ENCODE results near the gene CHP1. TPM values are rescaled to one million over a fixed set of nuclear protein-coding genes. Genes with fewer than 3 reads are reported as not detected.
"Not testable (repeated sequence)": the region's sequence is repeated elsewhere in the genome, so short reads cannot be mapped to it uniquely, and the experiment has no call there.

The CHP1 gene
- total and polyA plus RNA-seq, 12 donors, result 22.5 to 133 (median 113) TPM

- Histone ChIP-seq H3K4me3 (no peak overlapping the region), H3K27ac (peak overlapping the region in 2 of 10 donors; percentile 2 to 3), H3K9me3 (no peaks in the 10 kb centered on the region), H3K27me3 (no peaks in the 10 kb centered on the region), H3K4me1 (peaks cover 0 to 26% (median 19%) of the 10 kb centered on the region in 9 donors), H3K36me3 (peaks cover 0 to 90% (median 0%) of the 10 kb centered on the region in 9 donors)
- no peak for ATAC-seq
- WGBS, 2 donors, result 96 to 98% methylated on average over 3 of the region's 3 CpGs
- intact Hi-C loops (cut with DNase I), result no loop called here
- no peak for DNase-seq
- TF ChIP-seq, protein P1, sequence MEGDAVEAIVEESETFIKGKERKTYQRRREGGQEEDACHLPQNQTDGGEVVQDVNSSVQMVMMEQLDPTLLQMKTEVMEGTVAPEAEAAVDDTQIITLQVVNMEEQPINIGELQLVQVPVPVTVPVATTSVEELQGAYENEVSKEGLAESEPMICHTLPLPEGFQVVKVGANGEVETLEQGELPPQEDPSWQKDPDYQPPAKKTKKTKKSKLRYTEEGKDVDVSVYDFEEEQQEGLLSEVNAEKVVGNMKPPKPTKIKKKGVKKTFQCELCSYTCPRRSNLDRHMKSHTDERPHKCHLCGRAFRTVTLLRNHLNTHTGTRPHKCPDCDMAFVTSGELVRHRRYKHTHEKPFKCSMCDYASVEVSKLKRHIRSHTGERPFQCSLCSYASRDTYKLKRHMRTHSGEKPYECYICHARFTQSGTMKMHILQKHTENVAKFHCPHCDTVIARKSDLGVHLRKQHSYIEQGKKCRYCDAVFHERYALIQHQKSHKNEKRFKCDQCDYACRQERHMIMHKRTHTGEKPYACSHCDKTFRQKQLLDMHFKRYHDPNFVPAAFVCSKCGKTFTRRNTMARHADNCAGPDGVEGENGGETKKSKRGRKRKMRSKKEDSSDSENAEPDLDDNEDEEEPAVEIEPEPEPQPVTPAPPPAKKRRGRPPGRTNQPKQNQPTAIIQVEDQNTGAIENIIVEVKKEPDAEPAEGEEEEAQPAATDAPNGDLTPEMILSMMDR (IDR thresholded peaks at IDR 0.05), result no peak
Measured at GRCh38 chr15:41256103-41256502, 25.0 kb downstream of the CHP1 start.

DNA sequence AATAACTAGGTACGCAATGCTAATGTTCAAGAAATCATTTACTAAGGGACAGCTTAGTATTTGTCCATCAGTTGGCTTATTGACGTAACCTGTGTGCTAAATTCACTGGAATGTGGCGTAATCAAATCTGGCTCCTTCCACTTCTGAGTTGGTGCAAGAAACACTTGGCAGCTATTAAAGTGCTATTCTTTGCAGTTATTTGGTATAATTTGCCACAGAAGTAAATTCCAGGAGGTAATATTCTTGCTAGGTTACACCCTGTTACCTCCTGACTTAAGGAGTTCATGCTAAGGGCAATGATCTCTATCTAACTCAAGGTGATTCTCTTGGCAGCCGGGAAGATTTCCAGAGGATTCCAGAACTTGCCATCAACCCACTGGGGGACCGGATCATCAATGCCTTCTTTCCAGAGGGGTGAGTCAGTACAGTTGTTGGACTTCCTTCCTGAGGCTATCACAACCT lies 25.5 kb downstream of the CHP1 start:
- H3K36me3 ChIP-seq, result peaks cover 0 to 86% (median 0%) of the 10 kb centered on the region in 9 donors

GRCh38 chr15:41258750-41259471 lies 27.8 kb downstream of the CHP1 start:
- DNase-seq (no peak), ATAC-seq (peak in 7 of 8 donors; percentile 50 to 80 (median 74))
- 25 to 32% methylated on average over 3 of the region's 3 CpGs for WGBS, 2 donors
- Histone ChIP-seq H3K36me3 (peaks cover 0 to 82% (median 6%) of the 10 kb centered on the region in 9 donors), H3K9me3 (no peaks in the 10 kb centered on the region), H3K4me3 (no peak overlapping the region), H3K27ac (peak overlapping the region in 9 of 10 donors; percentile 11 to 76 (median 45)), H3K4me1 (peaks cover 0 to 34% (median 24%) of the 10 kb centered on the region in 9 donors), H3K27me3 (no peaks in the 10 kb centered on the region)
- intact Hi-C loops (cut with DNase I), result no loop called here
- TF ChIP-seq, protein P1 (IDR thresholded peaks at IDR 0.05), result no peak

More for the DNA sequence above, 25.5 kb downstream of the CHP1 start:
- 75% methylated on average over 5 of the region's 5 CpGs for WGBS, 2 donors
- H3K27ac ChIP-seq, result peak overlapping the region in 2 of 10 donors; percentile 2 to 3
- H3K9me3 ChIP-seq, result no peaks in the 10 kb centered on the region
- intact Hi-C loops (cut with DNase I), result no loop called here
- DNase-seq (no peak), ATAC-seq (peak in 1 of 8 donors; percentile 69)
- peaks cover 0 to 26% (median 19%) of the 10 kb centered on the region in 9 donors for H3K4me1 ChIP-seq
- TF ChIP-seq, protein P1 (IDR thresholded peaks at IDR 0.05), result no peak
- H3K4me3 ChIP-seq, result no peak overlapping the region
- no peaks in the 10 kb centered on the region for H3K27me3 ChIP-seq

DNA sequence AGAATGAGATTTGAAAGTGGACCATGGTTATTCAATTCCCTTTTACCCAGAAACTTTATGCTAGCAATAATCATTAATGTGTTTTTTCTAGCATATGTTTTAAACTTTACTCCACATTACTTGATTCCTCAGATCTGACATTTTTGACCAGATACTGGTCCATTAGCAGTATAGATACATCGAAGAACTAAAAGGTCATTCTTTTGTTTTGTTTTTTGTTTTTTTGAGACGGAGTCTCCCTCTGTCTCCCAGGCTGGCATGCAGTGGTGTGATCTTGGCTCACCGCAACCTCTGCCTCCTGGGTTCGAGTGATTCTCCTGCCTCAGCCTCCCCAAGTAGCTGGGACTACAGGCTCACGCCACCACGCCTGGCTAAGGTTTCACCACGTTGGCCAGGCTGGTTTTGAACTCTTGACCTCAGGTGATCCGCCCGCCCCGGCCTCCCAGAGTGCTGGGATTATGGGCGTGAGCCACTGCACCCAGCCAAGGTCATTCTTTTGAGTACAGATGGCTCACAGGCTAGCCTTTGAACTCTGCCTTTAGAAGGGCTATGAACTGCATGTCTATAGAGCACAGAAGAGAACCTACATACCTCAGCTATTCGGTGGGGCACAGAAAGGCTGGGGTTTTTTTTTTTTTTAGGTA lies 28.6 kb downstream of the CHP1 start:
- H3K27ac ChIP-seq, result peak overlapping the region in 9 of 10 donors; percentile 11 to 76 (median 45)
- no peaks in the 10 kb centered on the region for H3K27me3 ChIP-seq
- no peak for DNase-seq
- peaks cover 0 to 82% (median 6%) of the 10 kb centered on the region in 9 donors for H3K36me3 ChIP-seq
- ATAC-seq, result peak in 3 of 8 donors; percentile 18 to 31 (median 29)
- H3K4me1 ChIP-seq, result peaks cover 0 to 40% (median 27%) of the 10 kb centered on the region in 9 donors
- no peak overlapping the region for H3K4me3 ChIP-seq
- WGBS, 2 donors, result 77 to 87% methylated on average over 12 of the region's 12 CpGs
- H3K9me3 ChIP-seq, result no peaks in the 10 kb centered on the region
- TF ChIP-seq, protein P1 (IDR thresholded peaks at IDR 0.05), result no peak
- intact Hi-C loops (cut with DNase I), result no loop called here

GRCh38 chr15:41260924-41261323 lies 29.9 kb downstream of the CHP1 start:
- peaks cover 0 to 40% (median 27%) of the 10 kb centered on the region in 9 donors for H3K4me1 ChIP-seq
- WGBS, 2 donors, result 95 to 96% methylated on average over 7 of the region's 7 CpGs
- DNase-seq; ATAC-seq; H3K27me3 ChIP-seq; H3K4me3 ChIP-seq; intact Hi-C loops (cut with DNase I); H3K27ac ChIP-seq; H3K9me3 ChIP-seq: not testable (repeated sequence)
- peaks cover 0 to 82% (median 6%) of the 10 kb centered on the region in 9 donors for H3K36me3 ChIP-seq

All from heart right ventricle (tissue), 16 donors.